Endothelial cell of umbilical vein (primary cell): ENCODE results near the gene MRPL12. TPM values are rescaled to one million over a fixed set of nuclear protein-coding genes. Genes with fewer than 3 reads are reported as not detected.
A peak's percentile ranks its signal among the peaks of the same experiment; 100 is the strongest.

ENCODE experiments used
- BruUV-seq: library from RNA; stranded (reverse); fragments of 400-500 nt; replicated peaks from 2 replicates; lab custom pipeline; 2021; lab: Mats Ljungman, UMichigan
- CTCF ChIA-PET: fragments of 300-600, 350-600 bp; sonication (Branson Sonifier 250); formaldehyde crosslinking; loops from one replicate; lab custom pipeline; 2021; ENCODE audit warnings: antibody characterized with exemption, inconsistent platforms; lab: Charles Lee
- POLR2A ChIA-PET: fragments of 300-600, 350-600 bp; sonication (Branson Sonifier 250); formaldehyde crosslinking; loops from one replicate; lab custom pipeline; 2021; ENCODE audit warnings: antibody characterized with exemption, inconsistent platforms; lab: Charles Lee
- DNase-seq: peaks from one replicate; pipeline ENCODE4 v3.0.0-alpha.2; 2011; ENCODE audit warnings: low read depth, low spot score
- FAIRE-seq: peaks from 2 replicates; lab custom pipeline; 2011; peaks lifted over from hg19 to GRCh38; lab: Jason Lieb, UNC
- H2AFZ ChIP-seq: 2 replicates; pipeline ENCODE4 v1.6.0; 2012; ENCODE audit warnings: low read depth, low read length, control low read depth, inconsistent platforms
- H3K27ac ChIP-seq: 2 replicates; pipeline ENCODE4 v1.5.1; 2011; ENCODE audit warnings: low read depth, mild to moderate bottlenecking, control low read depth, low read length, moderate library complexity; ENCODE audit not compliant: insufficient read depth
- H3K27me3 ChIP-seq, 2 experiments: 2 replicates each; pipeline versions ENCODE4 v1.6.0 to v1.6.1; 2011; ENCODE audit warnings: low read length in 2 of 2, mixed read lengths in 1 of 2; ENCODE audit not compliant: control insufficient read depth in 2 of 2, insufficient read depth in 2 of 2
- H3K36me3 ChIP-seq, 2 experiments: 2 replicates in 1 of 2; 3 replicates in 1 of 2; pipeline ENCODE4 v1.5.1; 2011; ENCODE audit warnings: low read length in 2 of 2, mild to moderate bottlenecking in 1 of 2, moderate library complexity in 1 of 2; ENCODE audit not compliant: control insufficient read depth in 2 of 2, insufficient read depth in 2 of 2; ENCODE audit errors: extremely low read depth in 1 of 2
- H3K4me1 ChIP-seq: 3 replicates; pipeline ENCODE4 v1.5.1; 2011; ENCODE audit warnings: mild to moderate bottlenecking, low read length; ENCODE audit not compliant: control insufficient read depth, insufficient read depth; ENCODE audit errors: extremely low read depth
- H3K4me2 ChIP-seq: 2 replicates; pipeline ENCODE4 v1.6.1; 2011; ENCODE audit warnings: low read length, control low read depth, mixed read lengths; ENCODE audit not compliant: insufficient read depth
- H3K4me3 ChIP-seq, 3 experiments: fragments of 200-600 bp in 1 of 3; sonication (generic), shearing (Covaris generic) in 1 of 3; replicated peaks in 1 of 3; 2 replicates each; pipeline ENCODE4 v1.5.1; 2011 to 2016; ENCODE audit warnings: control low read depth in 3 of 3, low read length in 3 of 3, mild to moderate bottlenecking in 2 of 3, inconsistent platforms in 1 of 3, low read depth in 1 of 3, moderate library complexity in 1 of 3; ENCODE audit not compliant: insufficient read depth in 1 of 3
- H3K79me2 ChIP-seq: 2 replicates; pipeline ENCODE4 v1.6.0; 2012; ENCODE audit warnings: low read length, inconsistent platforms; ENCODE audit not compliant: control insufficient read depth, insufficient read depth
- H3K9ac ChIP-seq: replicated peaks from 2 replicates; pipeline ENCODE3; 2011; ENCODE audit warnings: low read length, control low read depth; ENCODE audit not compliant: insufficient read depth; ENCODE audit errors: extremely low read depth
- H3K9me1 ChIP-seq: replicated peaks from 3 replicates; pipeline ENCODE4 v1.6.0; 2011; ENCODE audit warnings: mild to moderate bottlenecking, low read length; ENCODE audit not compliant: control insufficient read depth, insufficient read depth; ENCODE audit errors: extremely low read depth
- H3K9me3 ChIP-seq: replicated peaks from 2 replicates; pipeline ENCODE4 v1.5.1; 2012; ENCODE audit warnings: low read length, inconsistent platforms; ENCODE audit not compliant: control insufficient read depth, insufficient read depth
- H4K20me1 ChIP-seq: replicated peaks from 2 replicates; pipeline ENCODE3; 2011; ENCODE audit warnings: mild to moderate bottlenecking, low read length; ENCODE audit not compliant: control insufficient read depth, insufficient read depth; ENCODE audit errors: extremely low read depth
- EZH2 ChIP-seq: IDR thresholded peaks from 2 replicates; pipeline ENCODE4 v1.6.1; 2012; ENCODE audit warnings: borderline replicate concordance, low read depth, mild to moderate bottlenecking, moderate library complexity, low read length, inconsistent platforms; ENCODE audit not compliant: severe bottlenecking
- POLR2AphosphoS5 ChIP-seq: IDR thresholded peaks from 2 replicates; pipeline ENCODE4 v1.6.1; 2012; ENCODE audit warnings: low read depth, mild to moderate bottlenecking, control low read depth, low read length, moderate library complexity; ENCODE audit not compliant: insufficient read depth
- dilution Hi-C: fragments of 300-500 bp; cut with MboI; formaldehyde crosslinking; loops from one replicate; pipeline ENCODE4 v1.15.0; 2019; ENCODE audit warnings: low sequenced_read_pairs; ENCODE audit not compliant: extremely low pct_ligation_motif_present
- intact Hi-C: fragments of 100-400 bp; cut with micrococcal nuclease; formaldehyde crosslinking; loops from one replicate; pipeline ENCODE4 v1.10.0; 2022
- polyA plus RNA-seq, 4 experiments: library from polyadenylated mRNA; depleted of rRNA in 3 of 4; stranded (reverse) in 3 of 4; unstranded in 1 of 4; fragments of >200 nt; gene quantifications; 2 replicates each; pipeline versions ENCODE4 v1.2.1 to v1.2.3, GENCODE V29; 2011 to 2012; ENCODE audit warnings: missing spikeins in 1 of 4
- total RNA-seq: library from RNA; stranded (reverse); gene quantifications from 2 replicates; pipeline ENCODE4 v1.2.3, GENCODE V29; 2021

Gene MRPL12
- total and polyA plus RNA-seq, 2 donors (not counting 3 experiments of a cell fraction or from before 2014, with no cell fraction given): 91.9 to 99.9 TPM

- BruUV-seq: TSS peak; percentile 7
- DNase-seq (no peak), FAIRE-seq (no peak)
- Histone ChIP-seq H3K79me2 (no peaks in the 10 kb centered on the region), H3K27ac (no peak overlapping the region), H3K9me3 (no peaks in the 10 kb centered on the region), H3K27me3 (peaks cover 0 to 3% of the 10 kb centered on the region in 2 experiments), H2AFZ (no peak overlapping the region), H3K9me1 (no peaks in the 10 kb centered on the region), H3K4me1 (peaks cover 4% of the 10 kb centered on the region), H3K4me2 (no peak overlapping the region), H3K4me3 (no peak overlapping the region), H4K20me1 (no peaks in the 10 kb centered on the region), H3K36me3 (no peaks in the 10 kb centered on the region), H3K9ac (no peak overlapping the region)
- CTCF ChIA-PET: no interaction called here
- TF ChIP-seq POLR2AphosphoS5: no peak
- intact Hi-C loops (no loop called here), dilution Hi-C loops (no loop called here)
- POLR2A ChIA-PET: no interaction called here
Measured at GRCh38 chr17:81720267-81721071, 17.3 kb downstream of the MRPL12 start.

DNA sequence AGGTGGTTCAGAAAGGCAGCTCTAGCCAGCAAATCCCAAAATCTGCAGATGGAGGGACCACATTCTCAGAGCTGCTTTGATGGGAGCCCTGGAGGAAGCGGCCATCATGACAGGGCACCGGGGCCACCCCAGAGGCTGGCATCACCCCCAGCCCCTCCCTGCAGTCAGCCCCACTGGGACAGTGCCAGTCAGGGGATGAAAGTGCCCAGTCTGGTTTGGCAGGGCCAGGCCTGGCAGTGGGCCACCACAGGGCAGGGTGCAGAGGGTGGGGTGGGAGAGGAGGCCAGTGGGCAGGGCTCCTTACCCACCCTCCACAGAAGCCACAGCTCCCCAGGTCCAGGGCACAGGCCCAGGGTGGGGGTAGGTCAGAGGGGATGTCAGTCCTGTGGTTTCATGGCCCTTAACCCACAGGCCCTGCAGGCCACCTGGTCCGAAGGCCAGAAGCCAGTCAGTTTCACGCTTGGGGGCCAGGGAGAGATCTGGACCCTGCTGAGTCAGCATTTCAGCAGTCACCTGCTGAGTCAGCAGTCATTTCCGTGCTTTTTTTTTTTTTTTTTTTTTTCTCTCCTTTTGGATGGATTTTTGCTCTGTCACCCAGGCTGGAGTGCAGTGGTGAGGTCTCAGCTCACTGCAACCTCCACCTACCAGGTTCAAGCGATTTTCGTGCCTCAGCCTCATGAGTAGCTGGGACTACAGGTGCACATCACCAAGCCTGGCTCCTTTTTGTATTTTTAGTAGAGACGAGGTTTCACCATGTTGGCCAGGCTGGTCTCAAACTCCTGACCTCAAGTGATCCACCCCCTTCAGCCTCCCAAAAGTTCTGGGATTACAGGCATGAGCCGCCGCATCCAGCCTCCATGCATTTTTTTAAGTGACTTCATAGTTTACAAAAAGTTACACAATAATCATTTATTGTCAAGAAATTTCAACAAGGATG, 19.3 kb downstream of the MRPL12 start:
- ChIA-PET CTCF (interaction anchor here (1.0 kb wide), 2 partner anchors 16 to 237 kb away, joined by 3 read pairs; no protein-coding TSS in a partner anchor), POLR2A (no interaction called here)
- Histone ChIP-seq H3K9me1 (no peaks in the 10 kb centered on the region), H3K27ac (no peak overlapping the region), H3K9me3 (no peaks in the 10 kb centered on the region), H3K79me2 (no peaks in the 10 kb centered on the region), H3K36me3 (no peaks in the 10 kb centered on the region), H3K4me3 (no peak overlapping the region), H3K4me1 (peaks cover 4% of the 10 kb centered on the region), H2AFZ (no peak overlapping the region), H4K20me1 (no peaks in the 10 kb centered on the region), H3K27me3 (peaks cover 0 to 3% of the 10 kb centered on the region in 2 experiments), H3K4me2 (no peak overlapping the region), H3K9ac (no peak overlapping the region)
- FAIRE-seq: no peak
- dilution Hi-C loops: no loop called here
- BruUV-seq: no TSS peak
- intact Hi-C loops: no loop called here
- no peak for DNase-seq
- TF ChIP-seq EZH2: no peak
